ENCODE measurements around the gene CST6. TPM values are rescaled to one million over a fixed set of nuclear protein-coding genes. Genes with fewer than 3 reads are reported as not detected.

The CST6 gene
- total and polyA plus RNA-seq, 2 of the 4 experiments (the other 2 are of a cell fraction) = 0.54 to 3.0 TPM

GRCh38 chr11:66055021-66055420, 43.2 kb downstream of the CST6 start:
- H2AK5ac ChIP-seq (ENCODE audit: low read depth, low read length) = no peak overlapping the region
- intact Hi-C loops (cut with micrococcal nuclease) = no loop called here
- BruUV-seq (replicated peaks) = no TSS peak
- H3K23ac ChIP-seq (ENCODE audit: low read depth, low read length) = no peak overlapping the region
- H3K56ac ChIP-seq (ENCODE audit: extremely low read depth, insufficient read depth, low read length) = no peak overlapping the region
- no peak overlapping the region for H3K14ac ChIP-seq (replicated peaks; ENCODE audit: low read depth, low read length)
- peaks cover 30 to 52% of the 10 kb centered on the region in 2 experiments for H3K79me1 ChIP-seq (ENCODE audit: low read depth in 1 of 2, low read length in 2 of 2)
- H2BK120ac ChIP-seq (ENCODE audit: low read depth, low read length) = no peak overlapping the region
- no peak for TF ChIP-seq NFE2L2 (IDR thresholded peaks at IDR 0.05; ENCODE audit: low read depth, low read length)
- TF ChIP-seq CEBPB (IDR thresholded peaks at IDR 0.05; ENCODE audit: low read depth, low read length) = no peak
- TF ChIP-seq POLR2A (IDR thresholded peaks at IDR 0.05; ENCODE audit: low read depth, low read length) = no peak
- no peak for TF ChIP-seq ELK1 (IDR thresholded peaks at IDR 0.05; ENCODE audit: borderline replicate concordance, low read depth, low read length)
- TF ChIP-seq RAD21 (IDR thresholded peaks at IDR 0.05; ENCODE audit: low read length) = no peak
- no peak for TF ChIP-seq FOS (IDR thresholded peaks at IDR 0.05; ENCODE audit: low read depth, low read length)
- TF ChIP-seq, protein P1, sequence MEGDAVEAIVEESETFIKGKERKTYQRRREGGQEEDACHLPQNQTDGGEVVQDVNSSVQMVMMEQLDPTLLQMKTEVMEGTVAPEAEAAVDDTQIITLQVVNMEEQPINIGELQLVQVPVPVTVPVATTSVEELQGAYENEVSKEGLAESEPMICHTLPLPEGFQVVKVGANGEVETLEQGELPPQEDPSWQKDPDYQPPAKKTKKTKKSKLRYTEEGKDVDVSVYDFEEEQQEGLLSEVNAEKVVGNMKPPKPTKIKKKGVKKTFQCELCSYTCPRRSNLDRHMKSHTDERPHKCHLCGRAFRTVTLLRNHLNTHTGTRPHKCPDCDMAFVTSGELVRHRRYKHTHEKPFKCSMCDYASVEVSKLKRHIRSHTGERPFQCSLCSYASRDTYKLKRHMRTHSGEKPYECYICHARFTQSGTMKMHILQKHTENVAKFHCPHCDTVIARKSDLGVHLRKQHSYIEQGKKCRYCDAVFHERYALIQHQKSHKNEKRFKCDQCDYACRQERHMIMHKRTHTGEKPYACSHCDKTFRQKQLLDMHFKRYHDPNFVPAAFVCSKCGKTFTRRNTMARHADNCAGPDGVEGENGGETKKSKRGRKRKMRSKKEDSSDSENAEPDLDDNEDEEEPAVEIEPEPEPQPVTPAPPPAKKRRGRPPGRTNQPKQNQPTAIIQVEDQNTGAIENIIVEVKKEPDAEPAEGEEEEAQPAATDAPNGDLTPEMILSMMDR (conservative IDR thresholded peaks at IDR 0.05; ENCODE audit: low read depth, low read length) = no peak
- TF ChIP-seq RCOR1 (IDR thresholded peaks at IDR 0.05; ENCODE audit: insufficient replicate concordance, low read length) = no peak
- no peak for TF ChIP-seq MAFK (IDR thresholded peaks at IDR 0.05; ENCODE audit: low read depth, low read length)
- TF ChIP-seq RFX5 (IDR thresholded peaks at IDR 0.05; ENCODE audit: low read depth, low read length) = no peak
- no peak for TF ChIP-seq CHD1 (IDR thresholded peaks at IDR 0.05; ENCODE audit: low read depth, low read length)
- TF ChIP-seq, protein P2, sequence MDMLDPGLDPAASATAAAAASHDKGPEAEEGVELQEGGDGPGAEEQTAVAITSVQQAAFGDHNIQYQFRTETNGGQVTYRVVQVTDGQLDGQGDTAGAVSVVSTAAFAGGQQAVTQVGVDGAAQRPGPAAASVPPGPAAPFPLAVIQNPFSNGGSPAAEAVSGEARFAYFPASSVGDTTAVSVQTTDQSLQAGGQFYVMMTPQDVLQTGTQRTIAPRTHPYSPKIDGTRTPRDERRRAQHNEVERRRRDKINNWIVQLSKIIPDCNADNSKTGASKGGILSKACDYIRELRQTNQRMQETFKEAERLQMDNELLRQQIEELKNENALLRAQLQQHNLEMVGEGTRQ (IDR thresholded peaks at IDR 0.05; ENCODE audit: low read depth, low read length) = no peak
- TF ChIP-seq MAZ (IDR thresholded peaks at IDR 0.05; ENCODE audit: borderline replicate concordance, low read depth, low read length) = no peak
- no peak for TF ChIP-seq MXI1 (IDR thresholded peaks at IDR 0.05; ENCODE audit: borderline replicate concordance, low read depth, low read length)
- TF ChIP-seq SMC3 (IDR thresholded peaks at IDR 0.05; ENCODE audit: low read depth, low read length) = no peak
- H3K4ac ChIP-seq (ENCODE audit: low read depth, low read length) = no peak overlapping the region
- peaks cover 43% of the 10 kb centered on the region for H3K36me3 ChIP-seq (ENCODE audit: control insufficient read depth, insufficient read depth, low read length)
- no peak overlapping the region for H2BK15ac ChIP-seq (ENCODE audit: low read depth, low read length)
- H2BK5ac ChIP-seq (ENCODE audit: low read depth, low read length, poor library complexity, severe bottlenecking) = no peak overlapping the region
- 0 out of 2 replicates have a peak, but pooled peaks cover 7% of the 10 kb centered on the region for H3K9me1 ChIP-seq (ENCODE audit: insufficient read depth, low read length)
- H2AFZ ChIP-seq (replicated peaks; ENCODE audit: low read length, poor library complexity) = no peak overlapping the region
- no peaks in the 10 kb centered on the region for H3K27me3 ChIP-seq (ENCODE audit: control insufficient read depth, insufficient read depth, low read length)
- H3K18ac ChIP-seq (ENCODE audit: low read depth, low read length) = no peak overlapping the region
- in situ Hi-C loops (cut with MboI; ENCODE audit: low sequenced_read_pairs) = no loop called here
- no peak overlapping the region for H3K9ac ChIP-seq (ENCODE audit: low read depth, low read length)
- no peak overlapping the region for H3K4me2 ChIP-seq (ENCODE audit: low read depth, low read length)
- no peak overlapping the region for H4K8ac ChIP-seq (ENCODE audit: low read depth in 2 of 2, low read length in 2 of 2)
- no peak for ATAC-seq (ENCODE audit: low read depth)
- H4K20me1 ChIP-seq (ENCODE audit: insufficient read depth, low read length) = peaks cover 14% of the 10 kb centered on the region; the same call in 1 of the 2 replicates
- ChIA-PET CTCF (interaction anchor here (1.2 kb wide), 1 partner anchor 14 kb away, joined by 3 read pairs; no protein-coding TSS in a partner anchor), POLR2A (ENCODE audit: unreplicated experiment) (interaction anchor here (0.6 kb wide), 1 partner anchor 24 kb away, joined by 5 read pairs; no protein-coding TSS in a partner anchor)
- 99% methylated on average over 7 of the region's 7 CpGs; no CpG with 5 or more reads in 1 of the 2 experiments for WGBS, 2 experiments (ENCODE audit: extremely low coverage in 2 of 2, insufficient read length in 1 of 2)
- H3K27ac ChIP-seq (ENCODE audit: insufficient read depth, low read length) = no peak overlapping the region
- no peak overlapping the region for H4K5ac ChIP-seq (ENCODE audit: low read depth, low read length)
- no peak for DNase-seq
- H3K4me3 ChIP-seq (ENCODE audit: insufficient read depth, low read depth, low read length) = no peak overlapping the region
- peaks cover 8% of the 10 kb centered on the region for H3K4me1 ChIP-seq (ENCODE audit: control insufficient read depth, insufficient read depth, low read length)
- dilution Hi-C loops (cut with HindIII; ENCODE audit: low sequenced_read_pairs, unreplicated experiment) = no loop called here
- no peaks in the 10 kb centered on the region for H3K9me3 ChIP-seq (ENCODE audit: control insufficient read depth, insufficient read depth, low read length)
- H2BK20ac ChIP-seq (ENCODE audit: low read depth, low read length) = no peak overlapping the region
- H4K91ac ChIP-seq (ENCODE audit: insufficient read depth, low read depth, low read length) = no peak overlapping the region
- H2AK9ac ChIP-seq (replicated peaks; ENCODE audit: low read depth, low read length, poor library complexity) = no peak overlapping the region

Data from IMR-90 (cell line).